MM.1S (cell line): ENCODE data around the gene CHML.

Experiments used
- CTCF ChIP-seq: fragments of 300-600 bp; sonication (generic); IDR thresholded peaks from 2 replicates; pipeline ENCODE4 v1.5.1; 2016; ENCODE audit warnings: antibody characterized with exemption, low read length, mixed read lengths
- EZH2 ChIP-seq: fragments of 300-600 bp; sonication (generic); optimal IDR thresholded peaks from 2 replicates; pipeline ENCODE3; 2017; ENCODE audit warnings: low read depth, mild to moderate bottlenecking, antibody characterized with exemption, low read length, mixed read lengths
- EZH2phosphoT487 ChIP-seq: fragments of 300-600 bp; sonication (generic); IDR thresholded peaks from 2 replicates; pipeline ENCODE4 v1.6.1; 2018; ENCODE audit warnings: antibody characterized with exemption, low read length

DNA sequence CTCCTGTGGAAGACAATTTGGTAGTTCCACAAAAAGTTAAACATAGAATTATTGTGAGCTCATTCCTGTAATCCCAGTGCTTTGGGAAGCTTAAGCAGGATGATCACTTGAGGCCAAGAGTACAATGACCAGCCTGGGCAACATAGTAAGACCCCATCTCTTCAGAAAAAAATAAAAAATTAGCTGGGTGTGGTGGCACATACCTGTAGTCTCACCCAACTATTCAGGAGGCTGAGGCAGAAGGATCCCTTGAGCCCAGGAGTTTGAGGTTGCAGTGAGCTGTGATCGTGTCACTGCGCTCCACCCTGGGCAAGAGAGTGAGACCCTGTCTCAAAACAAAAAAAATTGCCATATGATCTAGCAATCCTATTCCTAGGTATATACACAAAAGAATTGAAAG, 4.1 kb upstream of the CHML start:
- no peak for TF ChIP-seq CTCF
- no peak for TF ChIP-seq EZH2
- TF ChIP-seq EZH2phosphoT487: no peak
